Loucy (cell line): ENCODE measurements around the gene MOV10L1.

Experiments
- H2AFZ ChIP-seq: fragments of 200-600 bp; sonication (generic); 2 replicates; pipeline ENCODE4 v1.6.0; 2016; ENCODE audit warnings: antibody characterized with exemption, mild to moderate bottlenecking, low read length, moderate library complexity
- H3F3A ChIP-seq: fragments of 200-600 bp; 2 replicates; pipeline ENCODE4 v1.6.0; 2016; ENCODE audit warnings: antibody characterized with exemption, low read depth, mild to moderate bottlenecking
- H3K27me3 ChIP-seq: fragments of 200-600 bp; sonication (generic); 2 replicates; pipeline ENCODE4 v1.6.1; 2014; ENCODE audit warnings: low read length, mild to moderate bottlenecking; ENCODE audit not compliant: insufficient read depth, poor library complexity, severe bottlenecking
- H3K36me3 ChIP-seq: fragments of 200-600 bp; sonication (generic); 2 replicates; pipeline ENCODE4 v1.6.1; 2016; ENCODE audit warnings: low read length; ENCODE audit not compliant: insufficient read depth
- H3K4me1 ChIP-seq: fragments of 200-600 bp; sonication (generic); 2 replicates; pipeline ENCODE4 v1.5.1; 2014; ENCODE audit warnings: low read length, mild to moderate bottlenecking; ENCODE audit not compliant: insufficient read depth, poor library complexity, severe bottlenecking
- H3K4me2 ChIP-seq: fragments of 200-600 bp; sonication (generic); 2 replicates; pipeline ENCODE4 v1.6.0; 2014; ENCODE audit warnings: antibody characterized with exemption, low read length, low read depth, mild to moderate bottlenecking; ENCODE audit not compliant: poor library complexity, severe bottlenecking
- H3K4me3 ChIP-seq: fragments of 200-600 bp; sonication (generic); 2 replicates; pipeline ENCODE4 v1.5.1; 2014; ENCODE audit warnings: low read length, mild to moderate bottlenecking, mixed read lengths; ENCODE audit not compliant: poor library complexity, severe bottlenecking
- H3K79me2 ChIP-seq: fragments of 200-600 bp; sonication (generic); 2 replicates; pipeline ENCODE4 v1.6.1; 2014; ENCODE audit warnings: low read length; ENCODE audit not compliant: insufficient read depth
- H3K9ac ChIP-seq: fragments of 200-600 bp; sonication (generic); 2 replicates; pipeline ENCODE4 v1.6.0; 2014; ENCODE audit warnings: mild to moderate bottlenecking, low read depth, low read length, moderate library complexity; ENCODE audit not compliant: poor library complexity, severe bottlenecking
- H3K9me2 ChIP-seq: fragments of 200-600 bp; sonication (generic); replicated peaks from 2 replicates; pipeline ENCODE4 v1.6.1; 2016; ENCODE audit warnings: low read depth, low read length, mixed read lengths
- H3K9me3 ChIP-seq: fragments of 200-600 bp; sonication (generic); 2 replicates; pipeline ENCODE4 v1.6.1; 2014; ENCODE audit warnings: mild to moderate bottlenecking, antibody characterized with exemption, low read length, low read depth; ENCODE audit not compliant: insufficient read depth
- H4K20me1 ChIP-seq: fragments of 200-600 bp; sonication (generic); 2 replicates; pipeline ENCODE4 v1.6.0; 2014; ENCODE audit warnings: antibody characterized with exemption, low read length, mild to moderate bottlenecking; ENCODE audit not compliant: insufficient read depth, poor library complexity, severe bottlenecking
- EZH2phosphoT487 ChIP-seq: fragments of 200-600 bp; IDR thresholded peaks from 2 replicates; pipeline ENCODE4 v1.6.1; 2018; ENCODE audit warnings: antibody characterized with exemption, mild to moderate bottlenecking, moderate library complexity, borderline replicate concordance
- TF ChIP-seq, protein P1 (sequence below): fragments of 200-600 bp; sonication (generic); conservative IDR thresholded peaks from 2 replicates; pipeline ENCODE4 v1.5.1; 2014; ENCODE audit warnings: mild to moderate bottlenecking, antibody characterized with exemption, low read length

MOV10L1 gene

GRCh38 chr22:50083462-50084079, 6.2 kb upstream of the MOV10L1 start:
- Histone ChIP-seq H3K9me2 (no peaks in the 10 kb centered on the region), H3K9me3 (peaks cover 3% of the 10 kb centered on the region; the same call in 1 of the 2 replicates), H3K4me3 (no peak overlapping the region), H3K36me3 (no peaks in the 10 kb centered on the region), H3F3A (0 out of 2 replicates have a peak, but pooled peaks cover 3% of the 10 kb centered on the region), H3K9ac (no peak overlapping the region), H2AFZ (no peak overlapping the region), H3K4me2 (no peak overlapping the region), H4K20me1 (no peaks in the 10 kb centered on the region), H3K27me3 (no peaks in the 10 kb centered on the region), H3K79me2 (peaks cover 20% of the 10 kb centered on the region; the same call in 1 of the 2 replicates), H3K4me1 (peaks cover 20% of the 10 kb centered on the region)
- no peak for TF ChIP-seq EZH2phosphoT487
- TF ChIP-seq, protein P1, sequence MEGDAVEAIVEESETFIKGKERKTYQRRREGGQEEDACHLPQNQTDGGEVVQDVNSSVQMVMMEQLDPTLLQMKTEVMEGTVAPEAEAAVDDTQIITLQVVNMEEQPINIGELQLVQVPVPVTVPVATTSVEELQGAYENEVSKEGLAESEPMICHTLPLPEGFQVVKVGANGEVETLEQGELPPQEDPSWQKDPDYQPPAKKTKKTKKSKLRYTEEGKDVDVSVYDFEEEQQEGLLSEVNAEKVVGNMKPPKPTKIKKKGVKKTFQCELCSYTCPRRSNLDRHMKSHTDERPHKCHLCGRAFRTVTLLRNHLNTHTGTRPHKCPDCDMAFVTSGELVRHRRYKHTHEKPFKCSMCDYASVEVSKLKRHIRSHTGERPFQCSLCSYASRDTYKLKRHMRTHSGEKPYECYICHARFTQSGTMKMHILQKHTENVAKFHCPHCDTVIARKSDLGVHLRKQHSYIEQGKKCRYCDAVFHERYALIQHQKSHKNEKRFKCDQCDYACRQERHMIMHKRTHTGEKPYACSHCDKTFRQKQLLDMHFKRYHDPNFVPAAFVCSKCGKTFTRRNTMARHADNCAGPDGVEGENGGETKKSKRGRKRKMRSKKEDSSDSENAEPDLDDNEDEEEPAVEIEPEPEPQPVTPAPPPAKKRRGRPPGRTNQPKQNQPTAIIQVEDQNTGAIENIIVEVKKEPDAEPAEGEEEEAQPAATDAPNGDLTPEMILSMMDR = no peak

DNA sequence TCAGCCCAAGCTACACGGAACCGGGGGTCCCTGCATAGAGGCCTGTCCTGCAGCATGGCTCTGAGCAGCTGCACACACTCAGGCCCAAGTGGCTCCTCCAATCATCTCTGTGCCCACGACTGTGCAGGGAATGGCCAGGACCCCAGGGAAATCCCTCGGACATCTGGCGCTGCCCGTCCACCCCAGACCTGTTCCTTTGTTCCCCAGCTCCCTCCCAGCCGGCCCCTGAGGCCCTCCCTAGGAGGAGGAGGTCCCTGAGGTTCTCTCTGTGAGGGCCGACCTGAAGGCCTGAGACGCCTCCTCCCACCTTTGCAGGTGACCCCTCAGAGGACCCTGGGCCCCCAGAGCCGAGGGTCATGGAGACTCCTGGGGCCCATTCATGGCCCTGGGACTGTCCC, 5.7 kb upstream of the MOV10L1 start:
- H3K9ac ChIP-seq = no peak overlapping the region

GRCh38 chr22:50084614-50085021, 5.2 kb upstream of the MOV10L1 start:
- H3F3A ChIP-seq = 0 out of 2 replicates have a peak, but pooled peaks cover 3% of the 10 kb centered on the region
- H3K36me3 ChIP-seq = no peaks in the 10 kb centered on the region
- TF ChIP-seq, protein P1 = no peak
- no peak for TF ChIP-seq EZH2phosphoT487
- no peak overlapping the region for H3K4me2 ChIP-seq
- no peak overlapping the region for H3K4me3 ChIP-seq
- no peaks in the 10 kb centered on the region for H3K9me2 ChIP-seq
- H3K27me3 ChIP-seq = no peaks in the 10 kb centered on the region
- H4K20me1 ChIP-seq = no peaks in the 10 kb centered on the region
- H3K9ac ChIP-seq = no peak overlapping the region
- peaks cover 20% of the 10 kb centered on the region for H3K4me1 ChIP-seq
- peaks cover 3% of the 10 kb centered on the region; the same call in 1 of the 2 replicates for H3K9me3 ChIP-seq
- H3K79me2 ChIP-seq = peaks cover 20% of the 10 kb centered on the region; the same call in 1 of the 2 replicates
- H2AFZ ChIP-seq = no peak overlapping the region

More for the DNA sequence above, 5.7 kb upstream of the MOV10L1 start:
- Histone ChIP-seq H3K4me2 (no peak overlapping the region), H3K9me2 (no peaks in the 10 kb centered on the region), H3K9me3 (peaks cover 3% of the 10 kb centered on the region; the same call in 1 of the 2 replicates), H3K4me3 (no peak overlapping the region), H3K27me3 (no peaks in the 10 kb centered on the region), H3F3A (0 out of 2 replicates have a peak, but pooled peaks cover 3% of the 10 kb centered on the region), H3K4me1 (peaks cover 20% of the 10 kb centered on the region), H3K36me3 (no peaks in the 10 kb centered on the region), H2AFZ (no peak overlapping the region), H4K20me1 (no peaks in the 10 kb centered on the region), H3K79me2 (peaks cover 20% of the 10 kb centered on the region; the same call in 1 of the 2 replicates)
- no peak for TF ChIP-seq EZH2phosphoT487
- TF ChIP-seq, protein P1 = no peak
